IgD-negative memory B cell (primary cell): ENCODE data around the gene SHFL. TPM values are rescaled to one million over a fixed set of nuclear protein-coding genes. Genes with fewer than 3 reads are reported as not detected.

Source experiments
- H3K27ac Mint-ChIP-seq, 3 donors: one replicate each; pipeline ENCODE4 v1.8.0; 2020 to 2022; ENCODE audit warnings: mild to moderate bottlenecking in 3 of 3, mixed read lengths in 3 of 3, moderate library complexity in 1 of 3
- H3K27me3 Mint-ChIP-seq: one replicate; pipeline ENCODE4 v1.8.0; 2021; ENCODE audit warnings: mixed read lengths
- H3K36me3 Mint-ChIP-seq: one replicate; pipeline ENCODE4 v1.8.0; 2020; ENCODE audit warnings: mild to moderate bottlenecking, mixed read lengths
- H3K4me1 Mint-ChIP-seq, 3 donors: one replicate each; pipeline ENCODE4 v1.8.0; 2020 to 2022; ENCODE audit warnings: mixed read lengths in 3 of 3, mild to moderate bottlenecking in 1 of 3
- H3K4me3 Mint-ChIP-seq, 4 donors: one replicate each; pipeline ENCODE4 v1.8.0; 2020 to 2022; ENCODE audit warnings: mild to moderate bottlenecking in 4 of 4, mixed read lengths in 4 of 4, moderate library complexity in 3 of 4
- H3K9me3 Mint-ChIP-seq, 3 donors: one replicate each; pipeline ENCODE4 v1.8.0; 2020 to 2021; ENCODE audit warnings: mixed read lengths in 3 of 3, mild to moderate bottlenecking in 1 of 3
- polyA plus RNA-seq: library from polyadenylated mRNA; unstranded; fragments of 300-500 nt; fragmentation: Illumina TruSeq; gene quantifications from one replicate; pipeline ENCODE4 v1.2.3, GENCODE V29; 2021

Gene SHFL
- polyA plus RNA-seq, 1 donor from 2014 or later = 63.2 TPM

GRCh38 chr19:10093295-10094186, 7.4 kb downstream of the SHFL start:
- H3K9me3 Mint-ChIP-seq = peaks cover 0 to 2% (median 0%) of the 10 kb centered on the region in 3 donors

GRCh38 chr19:10095622-10095947, 9.5 kb downstream of the SHFL start:
- Mint-ChIP-seq H3K4me3 (peak overlapping the region in 3 of 4 donors; percentile 51 to 92 (median 61)), H3K27ac (peak overlapping the region; percentile 71 to 95 (median 91)), H3K36me3 (peaks cover 5% of the 10 kb centered on the region), H3K9me3 (peaks cover 0 to 2% (median 0%) of the 10 kb centered on the region in 3 donors), H3K4me1 (peaks cover 26 to 31% (median 30%) of the 10 kb centered on the region in 3 donors), H3K27me3 (peaks cover 2% of the 10 kb centered on the region)

More at GRCh38 chr19:10093295-10094186, 7.4 kb downstream of the SHFL start:
- peaks cover 5% of the 10 kb centered on the region for H3K36me3 Mint-ChIP-seq
- peaks cover 20 to 26% (median 23%) of the 10 kb centered on the region in 3 donors for H3K4me1 Mint-ChIP-seq
- H3K4me3 Mint-ChIP-seq = peak overlapping the region in 3 of 4 donors; percentile 69 to 90 (median 80)
- peak overlapping the region; percentile 64 to 97 (median 79) for H3K27ac Mint-ChIP-seq
- H3K27me3 Mint-ChIP-seq = no peaks in the 10 kb centered on the region

GRCh38 chr19:10095948-10096614, 10.0 kb downstream of the SHFL start:
- peaks cover 26 to 32% (median 27%) of the 10 kb centered on the region in 3 donors for H3K4me1 Mint-ChIP-seq
- peaks cover 2% of the 10 kb centered on the region for H3K27me3 Mint-ChIP-seq
- peak overlapping the region; percentile 61 to 92 (median 66) for H3K4me3 Mint-ChIP-seq
- peaks cover 0 to 2% (median 0%) of the 10 kb centered on the region in 3 donors for H3K9me3 Mint-ChIP-seq
- peak overlapping the region; percentile 71 to 95 (median 91) for H3K27ac Mint-ChIP-seq
- peaks cover 5% of the 10 kb centered on the region for H3K36me3 Mint-ChIP-seq

GRCh38 chr19:10096615-10096963, 10.5 kb downstream of the SHFL start:
- Mint-ChIP-seq H3K36me3 (peaks cover 5% of the 10 kb centered on the region), H3K27ac (peak overlapping the region in 2 of 3 donors; percentile 46 to 85), H3K27me3 (peaks cover 2% of the 10 kb centered on the region), H3K9me3 (peaks cover 0 to 2% (median 0%) of the 10 kb centered on the region in 3 donors), H3K4me3 (peak overlapping the region; percentile 38 to 92 (median 66)), H3K4me1 (peaks cover 25 to 32% (median 25%) of the 10 kb centered on the region in 3 donors)

GRCh38 chr19:10100163-10100785, 14.2 kb downstream of the SHFL start:
- H3K27me3 Mint-ChIP-seq = peaks cover 3% of the 10 kb centered on the region
- peaks cover 0 to 2% (median 0%) of the 10 kb centered on the region in 3 donors for H3K9me3 Mint-ChIP-seq
- H3K36me3 Mint-ChIP-seq = no peaks in the 10 kb centered on the region
- peak overlapping the region; percentile 62 to 83 (median 72) for H3K4me3 Mint-ChIP-seq
- peaks cover 27 to 35% (median 34%) of the 10 kb centered on the region in 3 donors for H3K4me1 Mint-ChIP-seq
- H3K27ac Mint-ChIP-seq = peak overlapping the region in 2 of 3 donors; percentile 81 to 99

GRCh38 chr19:10102787-10103236, 16.7 kb downstream of the SHFL start:
- Mint-ChIP-seq H3K27me3 (peaks cover 3% of the 10 kb centered on the region), H3K27ac (peak overlapping the region; percentile 99), H3K4me1 (peaks cover 30 to 48% (median 47%) of the 10 kb centered on the region in 3 donors), H3K4me3 (peak overlapping the region; percentile 66 to 90 (median 87)), H3K36me3 (no peaks in the 10 kb centered on the region), H3K9me3 (no peaks in the 10 kb centered on the region)

GRCh38 chr19:10104130-10104513, 18.0 kb downstream of the SHFL start:
- Mint-ChIP-seq H3K4me1 (peaks cover 25 to 44% (median 43%) of the 10 kb centered on the region in 3 donors), H3K27me3 (peaks cover 3% of the 10 kb centered on the region), H3K36me3 (no peaks in the 10 kb centered on the region), H3K27ac (peak overlapping the region; percentile 76 to 98 (median 96)), H3K4me3 (peak overlapping the region in 2 of 4 donors; percentile 1 to 54), H3K9me3 (no peaks in the 10 kb centered on the region)

- Mint-ChIP-seq H3K4me3 (peak overlapping the region; percentile 63 to 95 (median 86)), H3K27ac (peak overlapping the region; percentile 76 to 98 (median 96)), H3K27me3 (peaks cover 3% of the 10 kb centered on the region), H3K9me3 (no peaks in the 10 kb centered on the region), H3K36me3 (no peaks in the 10 kb centered on the region), H3K4me1 (peaks cover 24 to 41% (median 40%) of the 10 kb centered on the region in 3 donors)
Observed at GRCh38 chr19:10104665-10105508, 18.8 kb downstream of the SHFL start.

GRCh38 chr19:10105509-10106099, 19.5 kb downstream of the SHFL start:
- H3K4me3 Mint-ChIP-seq = peak overlapping the region; percentile 73 to 95 (median 85)
- no peaks in the 10 kb centered on the region for H3K9me3 Mint-ChIP-seq
- peak overlapping the region; percentile 76 to 98 (median 96) for H3K27ac Mint-ChIP-seq
- H3K27me3 Mint-ChIP-seq = peaks cover 1% of the 10 kb centered on the region
- H3K4me1 Mint-ChIP-seq = peaks cover 22 to 41% (median 39%) of the 10 kb centered on the region in 3 donors
- no peaks in the 10 kb centered on the region for H3K36me3 Mint-ChIP-seq

- H3K4me3 Mint-ChIP-seq = peak within 1 kb of the TSS; percentile 81 to 95 (median 88)
- H3K36me3 Mint-ChIP-seq = no peaks in the 10 kb centered on the region
- peaks cover 24 to 46% (median 43%) of the 10 kb centered on the region in 3 donors for H3K4me1 Mint-ChIP-seq
- H3K27me3 Mint-ChIP-seq = peaks cover 1% of the 10 kb centered on the region
- H3K27ac Mint-ChIP-seq = peak within 1 kb of the TSS; percentile 76 to 98 (median 96)
- H3K9me3 Mint-ChIP-seq = no peaks in the 10 kb centered on the region
Observed at GRCh38 chr19:10106100-10106936, 20.2 kb downstream of the SHFL start, which contains the start of gene PPAN. PPAN (plus strand) TSS chr19:10106362; CDS start chr19:10106395, 33 bp downstream.

GRCh38 chr19:10107254-10107653, 21.1 kb downstream of the SHFL start:
- peaks cover 26 to 48% (median 47%) of the 10 kb centered on the region in 3 donors for H3K4me1 Mint-ChIP-seq
- no peaks in the 10 kb centered on the region for H3K36me3 Mint-ChIP-seq
- H3K27ac Mint-ChIP-seq = peak overlapping the region; percentile 76 to 96 (median 89)
- H3K27me3 Mint-ChIP-seq = peaks cover 1% of the 10 kb centered on the region
- no peaks in the 10 kb centered on the region for H3K9me3 Mint-ChIP-seq
- peak overlapping the region; percentile 81 to 89 (median 86) for H3K4me3 Mint-ChIP-seq

- Mint-ChIP-seq H3K4me1 (peaks cover 27 to 48% (median 48%) of the 10 kb centered on the region in 3 donors), H3K27ac (peak overlapping the region in 2 of 3 donors; percentile 23 to 76), H3K9me3 (no peaks in the 10 kb centered on the region), H3K27me3 (peaks cover 3% of the 10 kb centered on the region), H3K36me3 (no peaks in the 10 kb centered on the region), H3K4me3 (peak overlapping the region; percentile 81 to 89 (median 84))
Observed at GRCh38 chr19:10107817-10108367, 21.8 kb downstream of the SHFL start.
